ELR (cell line): ENCODE measurements around the gene CBX4.
A peak's percentile ranks its signal among the peaks of the same experiment; 100 is the strongest.

Experiments
- DNase-seq: peaks from one replicate; pipeline ENCODE4 v3.0.0-alpha.2; 2015; ENCODE audit warnings: low read depth

CBX4 gene

GRCh38 chr17:79841369-79842135, 2.3 kb upstream of the CBX4 start:
- no peak for DNase-seq

- no peak for DNase-seq
These were observed 1.7 kb upstream of the CBX4 start for GRCh38 chr17:79840989-79841286.

GRCh38 chr17:79840269-79840988, 1.2 kb upstream of the CBX4 start:
- DNase-seq: peak; percentile 45

- peak; percentile 75 for DNase-seq
These were observed 542 bp downstream of the CBX4 start for GRCh38 chr17:79838522-79839274.

- no peak for DNase-seq
These were observed 1.2 kb downstream of the CBX4 start for GRCh38 chr17:79837888-79838521.

GRCh38 chr17:79836972-79837887, 2.0 kb downstream of the CBX4 start:
- peak; percentile 42 for DNase-seq

- no peak for DNase-seq
These were observed 2.7 kb downstream of the CBX4 start for GRCh38 chr17:79836510-79836971.

GRCh38 chr17:79835953-79836509, 3.2 kb downstream of the CBX4 start:
- no peak for DNase-seq

- DNase-seq: no peak
These were observed 3.8 kb downstream of the CBX4 start for GRCh38 chr17:79835470-79835899.

GRCh38 chr17:79834565-79835469, 4.4 kb downstream of the CBX4 start:
- no peak for DNase-seq

GRCh38 chr17:79833744-79834564, 5.3 kb downstream of the CBX4 start:
- no peak for DNase-seq

GRCh38 chr17:79833110-79833450, 6.2 kb downstream of the CBX4 start:
- DNase-seq: no peak

- no peak for DNase-seq
These were observed 6.8 kb downstream of the CBX4 start for GRCh38 chr17:79832218-79833109.

- no peak for DNase-seq
These were observed 7.7 kb downstream of the CBX4 start for GRCh38 chr17:79831265-79832217.

- DNase-seq: no peak
These were observed 8.4 kb downstream of the CBX4 start for GRCh38 chr17:79830763-79831264.

- no peak for DNase-seq
These were observed 8.9 kb downstream of the CBX4 start for GRCh38 chr17:79830303-79830702.

GRCh38 chr17:79829457-79829856, 9.8 kb downstream of the CBX4 start:
- DNase-seq: no peak
